Body of pancreas (tissue), 4 donors: ENCODE data around the gene WDFY3. TPM values are rescaled to one million over a fixed set of nuclear protein-coding genes. Genes with fewer than 3 reads are reported as not detected.
A peak's percentile ranks its signal among the peaks of the same experiment; 100 is the strongest.

Source experiments
- ATAC-seq: fragments of 150-250 bp; one replicate; pipeline ENCODE4 v1.9.1; 2016
- DNase-seq, 4 donors: peaks; one replicate each; pipeline ENCODE4 v3.0.0-alpha.2; 2019
- H3K27ac ChIP-seq, 4 donors: fragments of 200-600 bp; sonication (generic); 1 replicate in 3 of 4; 2 replicates in 1 of 4; pipeline versions ENCODE4 v1.5.1 to v1.6.1; 2016 to 2019; ENCODE audit warnings: mild to moderate bottlenecking in 1 of 4, mixed read lengths in 1 of 4, moderate library complexity in 1 of 4
- H3K27me3 ChIP-seq, 2 donors: fragments of 200-600 bp; sonication (generic); one replicate each; pipeline ENCODE4 v1.6.0; 2016; ENCODE audit warnings: mild to moderate bottlenecking in 1 of 2
- H3K36me3 ChIP-seq, 2 donors: fragments of 200-600 bp; sonication (generic); replicated peaks in 1 of 2; 2 replicates each; pipeline ENCODE4 v1.5.1; 2016; ENCODE audit warnings: low read depth in 2 of 2; ENCODE audit not compliant: insufficient read depth in 1 of 2
- H3K4me1 ChIP-seq: fragments of 200-600 bp; sonication (generic); one replicate; pipeline ENCODE4 v1.6.0; 2016
- H3K4me3 ChIP-seq, 2 donors: fragments of 200-600 bp; sonication (generic); 1 replicate in 1 of 2; 2 replicates in 1 of 2; pipeline ENCODE4 v1.5.1; 2016 to 2019
- H3K9me3 ChIP-seq, 3 donors: fragments of 200-600 bp; sonication (generic); 1 replicate in 2 of 3; 2 replicates in 1 of 3; pipeline ENCODE4 v1.5.1; 2016
- POLR2A ChIP-seq, 3 donors: fragments of 450-650 bp; IDR thresholded peaks; one replicate each; pipeline ENCODE4 v1.6.1; 2016; ENCODE audit warnings: antibody characterized with exemption in 3 of 3, mild to moderate bottlenecking in 2 of 3
- WGBS, 2 donors: methylation state at CpG; one replicate each; pipeline ENCODE4 v1.1.5; 2017; 5-methylcytosine and 5-hydroxymethylcytosine counted together
- intact Hi-C: fragments of 100-400 bp; cut with DNase I; formaldehyde crosslinking; loops from one replicate; pipeline ENCODE4 v1.15.1; 2023
- total RNA-seq, 2 donors: library from RNA; depleted of rRNA; stranded (reverse); fragments of >200 nt; gene quantifications; one replicate each; pipeline ENCODE4 v1.1.0, GENCODE V29; 2016
- TF ChIP-seq, protein P1 (sequence below), 7 experiments: fragments of 450-650 bp in 4 of 7; fragments of 200-600 bp in 3 of 7; sonication (generic) in 3 of 7; IDR thresholded peaks; one replicate each; pipeline ENCODE4 v1.5.1; 2016 to 2019; ENCODE audit warnings: antibody characterized with exemption in 7 of 7

WDFY3 gene
- total RNA-seq, 2 donors from 2014 or later: 36.1 to 55.0 TPM

DNA sequence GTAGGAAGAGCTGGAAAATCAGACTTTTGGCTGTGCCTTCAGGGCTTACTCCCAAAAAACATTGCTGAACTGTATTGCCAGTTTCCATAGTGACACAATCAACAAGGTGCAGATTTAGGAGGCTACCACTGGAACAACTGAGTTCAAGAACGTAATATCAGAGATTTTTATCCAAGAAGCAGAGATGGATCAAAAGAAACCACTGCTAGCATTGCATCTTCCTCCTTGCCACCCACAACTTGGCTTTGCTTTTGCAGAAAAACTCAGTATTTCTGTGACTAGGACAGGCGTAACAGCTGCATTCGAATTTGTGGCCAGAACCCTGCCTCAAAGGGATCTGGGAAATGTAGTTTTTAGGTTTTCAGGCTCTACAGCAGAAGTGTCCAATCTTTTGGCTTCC lies 27.8 kb upstream of the WDFY3 start:
- WGBS, 2 donors: 36 to 37% methylated on average over 3 of the region's 3 CpGs

DNA sequence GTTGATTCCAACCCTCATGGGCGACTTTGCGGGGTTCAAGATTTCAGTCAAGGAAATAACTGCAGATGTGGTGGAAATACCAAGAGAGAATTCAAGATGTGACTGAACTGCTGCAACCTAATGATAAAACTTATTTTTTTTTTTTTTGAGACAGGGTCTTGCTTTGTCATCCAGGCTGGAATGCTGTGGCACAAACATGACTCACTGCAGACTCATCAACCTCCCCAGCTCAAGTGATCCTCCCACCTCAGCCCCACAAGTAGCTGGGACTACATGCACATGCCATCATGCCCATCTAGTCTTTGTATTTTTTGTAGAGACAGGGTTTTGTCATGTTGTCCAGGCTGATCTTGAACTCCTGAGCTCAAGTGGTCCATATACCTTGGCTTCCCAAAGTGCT lies 19.5 kb upstream of the WDFY3 start:
- DNase-seq: no peak
- Histone ChIP-seq H3K36me3 (no peaks in the 10 kb centered on the region), H3K27me3 (no peaks in the 10 kb centered on the region), H3K4me3 (no peak overlapping the region), H3K4me1 (no peaks in the 10 kb centered on the region), H3K9me3 (no peaks in the 10 kb centered on the region), H3K27ac (no peak overlapping the region)
- intact Hi-C loops: no loop called here
- WGBS, 2 donors: 92 to 95% methylated on average over 2 of the region's 2 CpGs
- TF ChIP-seq POLR2A (IDR thresholded peaks at IDR 0.05): no peak
- TF ChIP-seq, protein P1, sequence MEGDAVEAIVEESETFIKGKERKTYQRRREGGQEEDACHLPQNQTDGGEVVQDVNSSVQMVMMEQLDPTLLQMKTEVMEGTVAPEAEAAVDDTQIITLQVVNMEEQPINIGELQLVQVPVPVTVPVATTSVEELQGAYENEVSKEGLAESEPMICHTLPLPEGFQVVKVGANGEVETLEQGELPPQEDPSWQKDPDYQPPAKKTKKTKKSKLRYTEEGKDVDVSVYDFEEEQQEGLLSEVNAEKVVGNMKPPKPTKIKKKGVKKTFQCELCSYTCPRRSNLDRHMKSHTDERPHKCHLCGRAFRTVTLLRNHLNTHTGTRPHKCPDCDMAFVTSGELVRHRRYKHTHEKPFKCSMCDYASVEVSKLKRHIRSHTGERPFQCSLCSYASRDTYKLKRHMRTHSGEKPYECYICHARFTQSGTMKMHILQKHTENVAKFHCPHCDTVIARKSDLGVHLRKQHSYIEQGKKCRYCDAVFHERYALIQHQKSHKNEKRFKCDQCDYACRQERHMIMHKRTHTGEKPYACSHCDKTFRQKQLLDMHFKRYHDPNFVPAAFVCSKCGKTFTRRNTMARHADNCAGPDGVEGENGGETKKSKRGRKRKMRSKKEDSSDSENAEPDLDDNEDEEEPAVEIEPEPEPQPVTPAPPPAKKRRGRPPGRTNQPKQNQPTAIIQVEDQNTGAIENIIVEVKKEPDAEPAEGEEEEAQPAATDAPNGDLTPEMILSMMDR (IDR thresholded peaks at IDR 0.05): no peak
- no peak for ATAC-seq

More for the DNA sequence above, 27.8 kb upstream of the WDFY3 start:
- Histone ChIP-seq H3K36me3 (no peaks in the 10 kb centered on the region), H3K4me3 (no peak overlapping the region), H3K9me3 (no peaks in the 10 kb centered on the region), H3K4me1 (no peaks in the 10 kb centered on the region), H3K27ac (no peak overlapping the region), H3K27me3 (no peaks in the 10 kb centered on the region)
- TF ChIP-seq, protein P1 (IDR thresholded peaks at IDR 0.05): no peak
- no peak for TF ChIP-seq POLR2A (IDR thresholded peaks at IDR 0.05)
- intact Hi-C loops: no loop called here
- DNase-seq (no peak), ATAC-seq (no peak)

DNA sequence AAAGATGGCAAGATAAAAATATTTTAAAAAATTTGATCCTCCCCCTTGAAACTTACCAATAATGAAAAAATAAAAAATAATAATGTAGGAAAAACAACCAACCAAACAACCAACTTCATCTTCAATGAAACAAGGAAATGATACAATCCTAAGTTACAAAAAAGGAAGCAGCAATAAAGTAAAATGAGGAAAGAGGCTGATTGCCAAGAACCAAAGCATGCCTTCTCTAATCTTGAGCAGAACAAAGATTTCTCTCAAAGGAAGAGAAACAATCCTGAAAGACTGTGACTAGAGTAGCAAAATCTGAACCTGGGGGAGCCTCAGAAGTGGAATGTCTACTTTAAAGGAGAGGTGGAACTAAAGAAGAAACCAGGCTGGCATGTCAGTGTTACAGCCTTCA lies 10.9 kb upstream of the WDFY3 start:
- intact Hi-C loops: no loop called here
- no peaks in the 10 kb centered on the region for H3K36me3 ChIP-seq
- no peak overlapping the region for H3K27ac ChIP-seq
- H3K27me3 ChIP-seq: no peaks in the 10 kb centered on the region
- ATAC-seq (no peak), DNase-seq (no peak)
- no peaks in the 10 kb centered on the region for H3K9me3 ChIP-seq
- no peak overlapping the region for H3K4me3 ChIP-seq
- TF ChIP-seq, protein P1 (IDR thresholded peaks at IDR 0.05): no peak
- no peak for TF ChIP-seq POLR2A (IDR thresholded peaks at IDR 0.05)
- no peaks in the 10 kb centered on the region for H3K4me1 ChIP-seq

DNA sequence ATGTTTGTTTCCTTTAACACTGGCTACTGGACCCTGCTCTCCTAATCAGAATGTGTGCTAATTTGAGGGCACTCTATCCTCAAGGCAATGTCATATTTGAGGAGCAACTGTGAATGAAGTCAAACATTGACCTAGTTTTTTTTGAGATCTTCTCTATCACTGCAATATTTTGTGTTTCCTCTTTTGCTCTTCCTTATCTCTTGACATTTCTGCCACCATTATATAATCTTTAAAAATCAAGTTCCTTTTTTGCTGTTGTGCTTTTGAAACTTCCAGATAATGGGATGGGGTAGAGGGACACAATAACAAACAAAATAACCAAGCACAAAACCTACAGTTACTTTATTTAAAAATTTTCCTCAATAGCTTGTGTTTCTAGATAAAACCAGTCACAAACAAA lies 7.4 kb upstream of the WDFY3 start:
- Histone ChIP-seq H3K4me1 (no peaks in the 10 kb centered on the region), H3K4me3 (no peak overlapping the region), H3K27me3 (no peaks in the 10 kb centered on the region), H3K36me3 (no peaks in the 10 kb centered on the region), H3K9me3 (no peaks in the 10 kb centered on the region), H3K27ac (no peak overlapping the region)
- no peak for DNase-seq
- intact Hi-C loops: loop anchor here (5.0 kb wide), 1 partner anchor 222 kb away; no protein-coding TSS in a partner anchor
- ATAC-seq: no peak
- TF ChIP-seq POLR2A (IDR thresholded peaks at IDR 0.05): no peak
- TF ChIP-seq, protein P1 (IDR thresholded peaks at IDR 0.05): no peak

DNA sequence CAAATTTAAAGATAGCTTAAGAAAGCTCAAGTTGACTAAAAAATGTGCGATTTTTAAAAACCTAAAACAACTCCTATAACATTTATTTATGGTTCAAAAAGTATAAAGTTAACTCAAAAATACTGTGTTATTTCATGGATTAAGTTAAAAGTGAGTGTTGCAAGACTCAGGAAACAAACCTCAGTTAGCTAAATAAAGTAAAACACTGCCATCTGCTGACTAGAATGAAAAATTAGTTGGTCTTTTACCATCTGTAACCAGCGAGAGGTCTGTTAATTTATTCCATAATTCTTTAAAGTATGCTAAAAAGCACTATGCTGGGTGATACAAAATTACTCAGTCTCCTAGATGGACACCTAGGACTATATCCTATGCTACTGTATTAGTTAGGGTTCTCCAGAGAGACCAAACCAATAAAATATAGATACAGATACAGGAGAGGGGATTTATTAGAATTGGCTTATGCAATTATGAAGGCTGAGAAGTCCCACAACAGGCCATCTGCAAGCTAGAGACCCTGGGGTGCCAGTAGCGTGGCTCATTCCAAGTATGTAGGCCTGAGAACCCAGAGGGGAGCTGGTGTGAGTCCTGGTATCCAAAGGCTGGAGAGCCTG lies 4.9 kb upstream of the WDFY3 start:
- no peak overlapping the region for H3K27ac ChIP-seq
- H3K27me3 ChIP-seq: no peaks in the 10 kb centered on the region
- intact Hi-C loops: loop anchor here (5.0 kb wide), 1 partner anchor 219 kb away; no protein-coding TSS in a partner anchor
- 6 to 8% methylated on average over 3 of the region's 3 CpGs for WGBS, 2 donors
- TF ChIP-seq, protein P1 (IDR thresholded peaks at IDR 0.05): peak; percentile 13 to 71 (median 52)
- no peak for TF ChIP-seq POLR2A (IDR thresholded peaks at IDR 0.05)
- no peak for ATAC-seq
- H3K4me3 ChIP-seq: no peak overlapping the region
- no peaks in the 10 kb centered on the region for H3K36me3 ChIP-seq
- DNase-seq: no peak
- peaks cover 6% of the 10 kb centered on the region for H3K4me1 ChIP-seq
- no peaks in the 10 kb centered on the region for H3K9me3 ChIP-seq
